ENCODE results near the gene SMIM10L2A.
"Not testable (repeated sequence)": the region's sequence is repeated elsewhere in the genome, so short reads cannot be mapped to it uniquely, and the experiment has no call there.

SMIM10L2A gene

GRCh38 chrX:135421932-135422809 is at the start of gene SMIM10L2A:
TSS of gene SMIM10L2A (plus strand) at chrX:135421944. CDS start at chrX:135422132, 188 bp downstream.
- DNase-seq = no peak

- no peak for DNase-seq
Observed at GRCh38 chrX:135373357-135373756, 48.4 kb upstream of the SMIM10L2A start.

DNA sequence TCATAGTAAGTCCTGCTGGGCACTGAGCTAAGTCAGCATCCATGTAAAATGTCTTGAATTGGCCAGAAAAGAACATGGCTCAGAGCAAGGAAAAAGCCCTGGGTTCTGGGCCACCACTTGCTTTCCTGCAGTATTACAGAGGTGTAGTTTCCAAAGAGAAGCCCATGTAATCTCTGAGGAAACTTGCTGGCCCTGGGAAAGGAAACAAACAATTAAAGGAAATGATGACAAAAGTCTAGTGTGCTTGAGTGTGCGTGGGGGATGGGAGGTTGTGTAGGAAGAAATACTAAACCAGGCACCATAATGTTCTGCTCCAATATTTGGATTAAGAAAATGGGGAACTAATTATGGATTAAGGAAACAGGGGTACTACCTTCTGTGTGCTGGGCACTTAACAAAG is 39.5 kb upstream of the SMIM10L2A start:
- DNase-seq = peak in 1 of 2 donors; percentile 3

DNA sequence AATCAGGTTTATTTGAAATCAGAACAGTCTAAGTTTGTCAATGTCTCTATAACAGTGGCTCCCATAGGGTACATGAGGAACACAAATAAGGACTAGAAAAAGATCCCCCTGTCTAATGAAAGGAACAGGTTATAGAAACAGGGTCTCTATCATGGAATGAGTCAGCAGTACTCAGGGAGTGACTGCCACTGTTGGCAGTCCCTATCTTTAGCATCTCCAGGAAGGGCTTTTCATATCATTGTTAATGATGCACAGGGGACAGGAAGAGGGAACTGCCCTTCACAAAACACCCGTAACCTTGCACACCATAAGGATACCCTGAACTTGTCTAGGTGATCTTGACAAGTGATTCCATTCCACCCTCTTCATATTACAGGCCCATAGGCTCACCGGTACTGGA is 38.5 kb upstream of the SMIM10L2A start:
- no peak for DNase-seq

DNA sequence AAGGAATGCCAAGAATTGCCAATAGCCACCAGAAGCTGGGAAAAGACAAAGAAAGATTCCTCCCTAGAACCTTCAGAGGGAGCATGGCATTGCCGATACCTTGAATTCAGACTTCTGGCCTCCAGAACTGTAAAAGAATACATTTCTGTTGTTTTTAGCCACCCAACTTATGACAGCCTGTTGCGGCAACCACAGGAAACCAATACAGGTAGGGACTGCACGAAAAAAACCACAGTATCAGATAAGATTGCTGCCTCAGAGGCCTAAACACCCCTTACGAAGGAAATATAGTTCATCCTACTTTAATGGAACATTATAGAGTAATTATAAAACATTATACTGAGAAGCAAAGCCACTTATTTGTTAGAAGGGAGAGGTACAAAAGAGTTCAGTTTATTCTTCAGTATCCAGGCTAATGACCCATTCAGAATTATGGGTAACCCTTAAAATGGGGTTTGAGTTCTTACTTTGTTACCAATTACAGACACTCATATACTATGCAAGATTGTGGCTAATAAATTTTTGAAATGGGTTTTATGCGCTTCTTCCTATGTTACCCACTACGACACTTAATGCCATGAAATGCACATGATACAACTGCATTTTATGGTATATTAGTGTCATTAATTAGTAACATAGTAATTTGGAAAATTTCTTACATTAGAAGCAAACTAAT is 37.4 kb upstream of the SMIM10L2A start:
- peak; percentile 18 to 62 for DNase-seq

DNA sequence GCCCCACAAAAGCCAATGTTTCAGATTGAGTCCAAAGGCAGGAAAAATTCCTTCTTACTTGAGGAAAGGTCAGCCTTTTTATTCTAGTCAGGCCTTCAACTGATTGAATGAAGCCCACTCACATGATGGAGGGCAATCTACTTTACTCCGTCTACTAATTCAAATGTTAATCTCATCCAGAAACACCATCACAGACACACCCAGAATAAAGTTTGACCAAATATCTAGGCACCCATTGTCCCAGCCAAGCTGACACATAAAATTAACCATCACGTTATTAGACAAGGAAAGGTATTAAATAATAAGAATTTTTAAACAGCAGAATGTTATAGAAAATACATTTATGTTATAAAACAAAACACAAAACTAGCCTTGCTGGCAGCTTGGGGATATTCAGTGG is 32.9 kb upstream of the SMIM10L2A start:
- DNase-seq = no peak

DNA sequence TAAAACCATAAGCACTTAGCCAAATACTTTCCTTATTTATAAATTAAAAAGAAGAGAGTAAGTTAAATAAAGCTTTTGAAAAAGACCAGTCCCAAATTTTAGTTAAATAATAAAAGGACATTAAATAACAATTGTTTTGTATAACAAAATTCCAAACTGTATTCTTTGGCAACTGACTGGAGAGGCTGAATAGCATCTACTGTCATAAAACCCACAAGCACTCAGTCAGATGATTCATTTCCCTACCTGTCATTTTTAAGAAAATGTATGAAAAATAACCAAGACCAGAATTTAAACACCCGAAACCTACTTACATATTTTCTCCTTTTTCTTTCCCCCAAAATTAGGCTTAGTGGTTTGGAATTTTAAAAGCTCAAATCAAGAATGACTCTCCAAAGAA is 32.5 kb upstream of the SMIM10L2A start:
- no peak for DNase-seq

GRCh38 chrX:135389717-135390116 is 32.0 kb upstream of the SMIM10L2A start:
- no peak for DNase-seq

DNA sequence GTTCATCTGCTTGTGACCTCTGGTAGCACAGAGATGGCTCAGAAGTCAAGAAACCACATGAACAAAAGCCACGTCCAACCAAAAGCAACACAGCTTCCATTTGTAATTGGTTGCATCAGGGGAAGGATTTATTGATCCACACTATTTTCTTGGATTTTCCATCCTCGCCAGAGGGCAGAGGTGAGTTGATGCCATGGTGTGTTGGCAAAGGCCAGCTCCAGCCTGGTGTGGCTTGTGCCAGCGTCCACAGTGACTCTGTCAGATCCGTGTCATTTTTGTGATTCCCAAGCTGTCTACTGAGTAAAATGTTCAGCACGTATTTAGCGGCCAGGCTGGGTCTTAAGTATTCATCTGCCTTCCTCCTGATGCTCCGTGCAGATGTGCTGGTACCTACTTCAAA is 30.0 kb upstream of the SMIM10L2A start:
- no peak for DNase-seq

GRCh38 chrX:135393051-135393450 is 28.7 kb upstream of the SMIM10L2A start:
- DNase-seq = no peak

DNA sequence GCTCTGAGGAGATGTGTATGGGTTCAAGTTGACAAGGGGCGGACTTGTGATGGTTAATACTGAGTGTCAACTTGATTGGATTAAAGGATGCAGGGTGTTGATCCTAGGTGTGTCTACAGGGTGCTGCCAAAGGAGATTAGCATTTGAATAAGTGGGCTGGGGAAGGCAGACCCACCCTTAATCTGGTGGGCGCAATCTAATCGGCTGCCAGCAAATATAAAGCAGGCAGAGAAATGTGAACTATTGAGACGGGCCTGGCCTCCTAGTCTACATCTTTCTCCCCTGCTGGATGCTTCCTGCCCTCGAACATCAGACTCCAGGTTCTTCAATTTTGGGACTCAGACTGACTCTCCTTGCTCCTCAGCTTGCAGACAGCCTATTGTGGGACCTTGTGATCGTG is 26.7 kb upstream of the SMIM10L2A start:
- no peak for DNase-seq

DNA sequence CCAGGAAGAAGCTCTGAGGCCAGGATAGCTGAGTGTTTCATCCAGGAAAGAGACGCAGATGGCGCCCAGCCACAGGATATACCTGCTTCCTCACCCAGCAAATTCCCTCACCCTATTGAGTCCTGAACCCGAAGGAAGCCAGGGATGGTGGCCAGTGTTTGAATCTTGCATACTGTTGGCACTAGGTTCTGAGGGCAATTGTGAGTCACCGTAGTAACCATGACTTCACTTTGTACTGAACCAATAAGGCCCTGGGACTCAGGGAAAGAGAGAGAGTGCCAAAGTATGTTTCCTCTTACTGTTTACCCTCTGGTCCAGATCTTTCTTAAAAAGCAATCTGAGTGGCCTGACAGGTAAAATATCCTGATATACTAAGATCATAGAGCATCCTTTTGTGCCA is 25.6 kb upstream of the SMIM10L2A start:
- DNase-seq = no peak

DNA sequence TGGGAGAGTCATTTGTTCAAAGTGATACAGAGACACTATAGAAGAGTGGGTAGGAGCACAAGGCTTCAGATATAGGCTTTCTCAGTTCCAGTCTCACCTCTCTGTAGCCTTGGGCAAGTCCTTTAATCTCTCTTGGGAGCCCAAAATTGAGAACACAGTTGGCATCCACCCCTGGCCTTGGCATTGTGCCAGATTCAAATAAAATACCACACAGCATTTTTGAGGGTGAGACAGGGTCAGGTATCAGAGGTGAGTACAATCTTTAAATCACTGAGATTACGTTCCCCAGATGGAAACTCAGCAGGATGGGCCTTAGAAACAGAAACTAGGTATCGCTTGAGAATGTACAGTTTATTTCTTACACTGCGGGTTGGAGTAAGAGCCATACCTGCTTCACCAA is 25.2 kb upstream of the SMIM10L2A start:
- DNase-seq = no peak

GRCh38 chrX:135397652-135398051 is 24.1 kb upstream of the SMIM10L2A start:
- DNase-seq = no peak

- DNase-seq = no peak
Observed at GRCh38 chrX:135403374-135403773, 18.4 kb upstream of the SMIM10L2A start.

GRCh38 chrX:135406428-135406827 is 15.3 kb upstream of the SMIM10L2A start:
- not testable (repeated sequence) for DNase-seq

GRCh38 chrX:135408794-135409193 is 12.9 kb upstream of the SMIM10L2A start:
- DNase-seq = no peak

- no peak for DNase-seq
Observed at GRCh38 chrX:135410861-135411627, 10.7 kb upstream of the SMIM10L2A start.

GRCh38 chrX:135411893-135412292 is 9.9 kb upstream of the SMIM10L2A start:
- no peak for DNase-seq

DNA sequence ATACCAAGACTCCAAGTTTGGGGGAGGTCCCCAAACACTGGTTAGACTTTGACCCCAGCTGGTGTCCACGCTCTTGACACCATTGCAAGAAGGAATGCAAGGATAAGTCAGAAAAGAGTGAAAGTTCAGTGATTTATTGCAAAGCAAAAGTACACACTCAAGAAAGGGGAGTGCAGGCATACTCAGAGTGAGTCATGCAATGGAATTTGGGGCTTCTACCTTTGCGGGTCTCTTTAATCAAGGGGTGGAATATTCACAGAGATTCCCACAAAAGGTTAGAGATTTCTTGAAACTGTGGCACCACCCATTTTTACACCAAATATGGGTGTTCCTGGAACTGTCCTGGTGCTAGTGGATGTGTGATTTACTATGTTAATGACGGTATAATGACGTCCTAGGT is 5.2 kb upstream of the SMIM10L2A start:
- no peak for DNase-seq

- DNase-seq = no peak
Observed at GRCh38 chrX:135420831-135421230, 913 bp upstream of the SMIM10L2A start.

DNA sequence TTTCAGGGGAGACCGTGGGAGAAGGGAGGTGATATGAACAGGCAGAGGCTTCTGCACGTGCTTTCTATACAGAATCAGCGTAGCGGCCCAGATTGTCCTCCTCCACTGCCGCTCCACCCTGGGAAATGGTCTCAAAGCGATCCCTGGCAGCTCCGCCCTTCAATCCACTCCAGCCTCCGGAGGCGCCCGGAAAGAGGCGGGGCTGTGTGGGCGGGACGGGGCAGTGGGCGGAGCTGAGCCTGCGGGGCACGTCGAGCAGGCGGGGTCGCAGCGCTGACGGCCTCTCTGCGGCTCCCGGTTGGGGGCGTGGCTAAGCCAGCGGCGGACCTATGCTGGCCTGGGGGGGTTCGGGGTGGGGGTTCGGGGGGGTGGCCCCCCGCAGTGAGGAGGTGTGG is 210 bp upstream of the SMIM10L2A start:
- peak; percentile 88 to 91 for DNase-seq

DNA sequence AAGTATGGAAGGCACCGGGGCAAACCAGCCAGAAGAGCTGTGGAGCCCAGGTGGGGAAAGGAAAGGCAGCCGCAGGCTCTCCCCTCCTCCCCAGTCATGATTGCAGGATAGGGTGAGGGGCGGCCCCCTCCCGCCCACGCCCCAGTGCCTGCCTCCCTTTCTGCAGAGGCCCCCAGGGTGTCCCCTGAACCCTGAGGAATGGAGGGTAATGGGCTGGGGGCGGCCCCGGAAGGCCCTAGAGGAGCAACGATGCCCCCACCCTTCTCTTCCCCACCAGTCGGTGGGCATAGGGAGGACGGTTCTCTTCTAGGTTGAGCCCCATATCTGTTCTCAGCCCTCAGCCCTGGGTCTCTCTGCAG is 1.0 kb downstream of the SMIM10L2A start:
- not testable (repeated sequence) for DNase-seq

Measured in CD4-positive, alpha-beta T cell treated with Interferon alpha-2 for 1 hour (primary cell).